DND-41 (cell line): ENCODE data around the gene RNF150.

Experiments used
- ATAC-seq: fragments of 200-7000 bp; cut with Tn5 transposase; 3 replicates; pipeline ENCODE4 v1.9.1; 2021; ENCODE audit warnings: low read depth; ENCODE audit not compliant: insufficient read depth
- DNase-seq: peaks from one replicate; pipeline ENCODE4 v3.0.0-alpha.2; 2020
- H2AFZ ChIP-seq: 2 replicates; pipeline ENCODE4 v1.6.0; 2012; ENCODE audit warnings: low read depth, low read length
- H3K27ac ChIP-seq: 2 replicates; pipeline ENCODE4 v1.5.1; 2012; ENCODE audit warnings: low read length, inconsistent platforms
- H3K27me3 ChIP-seq: fragments of 200-600 bp; sonication (generic); 2 replicates; pipeline ENCODE4 v1.6.0; 2012; ENCODE audit warnings: low read length, mild to moderate bottlenecking, inconsistent platforms; ENCODE audit not compliant: insufficient read depth, poor library complexity
- H3K36me3 ChIP-seq: 2 replicates; pipeline ENCODE4 v1.5.1; 2012; ENCODE audit warnings: low read length, inconsistent platforms; ENCODE audit not compliant: insufficient read depth
- H3K4me1 ChIP-seq: 2 replicates; pipeline ENCODE4 v1.5.1; 2012; ENCODE audit warnings: mild to moderate bottlenecking, low read length; ENCODE audit not compliant: insufficient read depth
- H3K4me2 ChIP-seq: 2 replicates; pipeline ENCODE4 v1.6.0; 2012; ENCODE audit warnings: mild to moderate bottlenecking, moderate library complexity, low read length, inconsistent platforms; ENCODE audit not compliant: insufficient read depth
- H3K4me3 ChIP-seq, 2 experiments: fragments of 200-600 bp in 1 of 2; shearing (Covaris generic) in 1 of 2; 2 replicates each; pipeline ENCODE4 v1.5.1; 2012 to 2016; ENCODE audit warnings: inconsistent platforms in 2 of 2, low read length in 2 of 2, mild to moderate bottlenecking in 2 of 2, low read depth in 1 of 2, moderate library complexity in 1 of 2
- H3K79me2 ChIP-seq: 2 replicates; pipeline ENCODE4 v1.6.0; 2012; ENCODE audit warnings: low read length, inconsistent platforms; ENCODE audit not compliant: insufficient read depth
- H3K9ac ChIP-seq: 2 replicates; pipeline ENCODE4 v1.6.0; 2012; ENCODE audit warnings: low read depth, mild to moderate bottlenecking, inconsistent platforms, low read length, moderate library complexity
- H3K9me3 ChIP-seq: 2 replicates; pipeline ENCODE4 v1.5.1; 2012; ENCODE audit warnings: low read length, moderate library complexity, mild to moderate bottlenecking, inconsistent platforms; ENCODE audit not compliant: insufficient read depth, severe bottlenecking
- H4K20me1 ChIP-seq: 2 replicates; pipeline ENCODE4 v1.6.0; 2012; ENCODE audit warnings: low read length; ENCODE audit not compliant: insufficient read depth
- CTCF ChIP-seq: IDR thresholded peaks from 2 replicates; pipeline ENCODE4 v1.5.1; 2012; ENCODE audit warnings: borderline replicate concordance, low read length, moderate library complexity, mild to moderate bottlenecking; ENCODE audit not compliant: poor library complexity, severe bottlenecking; ENCODE audit errors: extremely low read depth
- EZH2 ChIP-seq: IDR thresholded peaks from 3 replicates; pipeline ENCODE4 v1.6.1; 2012; ENCODE audit warnings: borderline replicate concordance, low read depth, mild to moderate bottlenecking, moderate library complexity, low read length, inconsistent platforms; ENCODE audit not compliant: severe bottlenecking

RNF150 gene

DNA sequence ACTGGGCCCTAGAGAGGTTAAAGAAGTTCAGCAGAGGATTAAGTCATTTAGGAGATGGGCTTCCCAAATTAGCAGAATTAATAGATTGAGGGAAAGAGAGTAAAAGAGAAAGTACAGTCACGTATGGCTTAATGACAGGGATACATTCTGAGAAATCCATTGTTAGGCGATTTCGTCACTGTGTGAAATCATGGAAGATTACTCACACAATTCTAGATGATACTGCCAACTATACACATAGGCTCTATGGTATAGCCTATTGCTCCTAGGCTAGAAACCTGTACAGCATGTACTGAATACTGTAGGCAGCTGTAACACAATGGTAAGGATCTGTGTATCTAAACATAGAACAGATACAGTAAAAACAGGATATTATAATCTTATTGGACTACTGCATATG, 180.6 kb downstream of the RNF150 start:
- H3K9me3 ChIP-seq: no peaks in the 10 kb centered on the region
- TF ChIP-seq CTCF: no peak
- no peak for TF ChIP-seq EZH2
- H3K36me3 ChIP-seq: no peaks in the 10 kb centered on the region
- H3K79me2 ChIP-seq: no peaks in the 10 kb centered on the region
- H2AFZ ChIP-seq: no peak overlapping the region
- H3K4me3 ChIP-seq: no peak overlapping the region
- no peak overlapping the region for H3K27ac ChIP-seq
- ATAC-seq (no peak), DNase-seq (no peak)
- H3K4me1 ChIP-seq: no peaks in the 10 kb centered on the region
- no peaks in the 10 kb centered on the region for H3K27me3 ChIP-seq
- H3K4me2 ChIP-seq: no peak overlapping the region
- H3K9ac ChIP-seq: no peak overlapping the region
- H4K20me1 ChIP-seq: no peaks in the 10 kb centered on the region

GRCh38 chr4:140947506-140947905, 185.8 kb downstream of the RNF150 start:
- Histone ChIP-seq H3K9me3 (no peaks in the 10 kb centered on the region), H3K27ac (no peak overlapping the region), H3K4me1 (no peaks in the 10 kb centered on the region), H3K36me3 (no peaks in the 10 kb centered on the region), H3K79me2 (no peaks in the 10 kb centered on the region), H4K20me1 (no peaks in the 10 kb centered on the region), H2AFZ (no peak overlapping the region), H3K27me3 (no peaks in the 10 kb centered on the region), H3K4me2 (no peak overlapping the region), H3K4me3 (no peak overlapping the region), H3K9ac (no peak overlapping the region)
- no peak for ATAC-seq
- TF ChIP-seq CTCF (no peak), EZH2 (no peak)
- no peak for DNase-seq

- ATAC-seq (no peak), DNase-seq (no peak)
- Histone ChIP-seq H3K4me1 (no peaks in the 10 kb centered on the region), H3K9ac (no peak overlapping the region), H3K79me2 (no peaks in the 10 kb centered on the region), H3K27me3 (no peaks in the 10 kb centered on the region), H3K4me2 (no peak overlapping the region), H2AFZ (no peak overlapping the region), H3K36me3 (no peaks in the 10 kb centered on the region), H3K27ac (no peak overlapping the region), H3K4me3 (no peak overlapping the region), H4K20me1 (no peaks in the 10 kb centered on the region), H3K9me3 (no peaks in the 10 kb centered on the region)
- TF ChIP-seq EZH2 (no peak), CTCF (no peak)
These were observed 188.2 kb downstream of the RNF150 start for GRCh38 chr4:140945106-140945505.

DNA sequence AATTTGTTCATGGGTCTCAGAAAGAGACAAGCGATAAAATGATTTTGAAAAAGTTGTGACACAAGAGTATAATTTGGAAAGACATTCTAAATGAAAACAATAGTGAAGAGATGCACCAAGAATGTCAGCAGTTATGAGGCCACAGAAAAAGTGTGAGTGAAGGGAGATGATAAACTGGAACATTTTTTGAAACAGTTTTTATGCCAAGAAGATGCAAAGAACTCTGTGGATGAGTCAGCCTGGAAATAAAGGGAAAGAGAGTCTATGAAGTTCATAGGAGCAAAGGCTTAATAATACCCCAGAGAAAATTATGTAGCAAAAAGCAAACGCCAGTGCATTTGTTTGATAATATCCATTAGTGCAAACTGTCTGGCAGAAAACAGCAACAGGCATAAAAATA, 188.7 kb downstream of the RNF150 start:
- H3K4me2 ChIP-seq: no peak overlapping the region
- H3K9me3 ChIP-seq: no peaks in the 10 kb centered on the region
- no peaks in the 10 kb centered on the region for H3K27me3 ChIP-seq
- no peaks in the 10 kb centered on the region for H3K36me3 ChIP-seq
- no peaks in the 10 kb centered on the region for H4K20me1 ChIP-seq
- no peak for ATAC-seq
- DNase-seq: no peak
- H3K79me2 ChIP-seq: no peaks in the 10 kb centered on the region
- no peak overlapping the region for H3K9ac ChIP-seq
- TF ChIP-seq EZH2: no peak
- no peak for TF ChIP-seq CTCF
- no peak overlapping the region for H3K27ac ChIP-seq
- H3K4me1 ChIP-seq: no peaks in the 10 kb centered on the region
- no peak overlapping the region for H3K4me3 ChIP-seq
- H2AFZ ChIP-seq: no peak overlapping the region
